GM23338 (cell line): ENCODE data around the gene RPL37A. TPM values are rescaled to one million over a fixed set of nuclear protein-coding genes. Genes with fewer than 3 reads are reported as not detected.

Source experiments
- ATAC-seq: fragments of 200-7000 bp; cut with Tn5 transposase; 3 replicates; pipeline ENCODE4 v1.9.1; 2020
- DNase-seq: peaks from one replicate; pipeline ENCODE4 v3.0.0-alpha.2; 2015; ENCODE audit warnings: low spot score
- H2AFZ ChIP-seq: fragments of 200-600 bp; sonication (generic); 2 replicates; pipeline ENCODE4 v1.8.0; 2016; ENCODE audit warnings: antibody characterized with exemption, mild to moderate bottlenecking, moderate library complexity
- H3F3A ChIP-seq: fragments of 200-600 bp; sonication (generic); replicated peaks from 2 replicates; pipeline ENCODE4 v1.8.0; 2017; ENCODE audit warnings: antibody characterized with exemption, mixed run types, low read depth
- H3K27ac ChIP-seq: fragments of 200-600 bp; sonication (generic); 2 replicates; pipeline ENCODE4 v1.6.1; 2016; ENCODE audit warnings: low read depth
- H3K27me3 ChIP-seq: fragments of 200-600 bp; sonication (generic); 2 replicates; pipeline ENCODE4 v1.8.0; 2016; ENCODE audit warnings: mild to moderate bottlenecking, mixed run types, moderate library complexity; ENCODE audit not compliant: insufficient read depth
- H3K36me3 ChIP-seq: fragments of 200-600 bp; sonication (generic); 2 replicates; pipeline ENCODE4 v1.8.0; 2016; ENCODE audit warnings: mild to moderate bottlenecking; ENCODE audit not compliant: insufficient read depth
- H3K4me1 ChIP-seq: fragments of 200-600 bp; sonication (generic); 2 replicates; pipeline ENCODE4 v1.8.0; 2016; ENCODE audit warnings: mild to moderate bottlenecking, moderate library complexity; ENCODE audit not compliant: insufficient read depth
- H3K4me2 ChIP-seq: fragments of 200-600 bp; sonication (generic); 2 replicates; pipeline ENCODE4 v1.7.1; 2017; ENCODE audit warnings: mixed run types
- H3K4me3 ChIP-seq: fragments of 200-600 bp; sonication (generic); 2 replicates; pipeline ENCODE4 v1.6.1; 2016; ENCODE audit warnings: mixed run types
- H3K79me2 ChIP-seq: fragments of 200-600 bp; sonication (generic); replicated peaks from 2 replicates; pipeline ENCODE4 v1.8.0; 2017; ENCODE audit warnings: mild to moderate bottlenecking; ENCODE audit not compliant: insufficient read depth
- H3K9me2 ChIP-seq: fragments of 200-600 bp; sonication (generic); 2 replicates; pipeline ENCODE4 v1.8.0; 2017; ENCODE audit not compliant: insufficient read depth
- H4K20me1 ChIP-seq: fragments of 200-600 bp; sonication (generic); replicated peaks from 2 replicates; pipeline ENCODE4 v1.8.0; 2017; ENCODE audit warnings: mild to moderate bottlenecking; ENCODE audit not compliant: insufficient read depth
- H3K27ac Mint-ChIP-seq: 2 replicates; pipeline ENCODE4 v1.8.0; 2020; ENCODE audit warnings: inconsistent platforms, mild to moderate bottlenecking, moderate library complexity, mixed read lengths
- H3K27me3 Mint-ChIP-seq: 3 replicates; pipeline ENCODE4 v1.8.0; 2022; ENCODE audit warnings: low read depth, mild to moderate bottlenecking, moderate library complexity, mixed read lengths, inconsistent platforms; ENCODE audit not compliant: insufficient read depth, poor library complexity
- H3K36me3 Mint-ChIP-seq: 3 replicates; pipeline ENCODE4 v1.8.0; 2021; ENCODE audit warnings: low read depth, mild to moderate bottlenecking, inconsistent platforms, moderate library complexity, mixed read lengths
- H3K4me1 Mint-ChIP-seq: 3 replicates; pipeline ENCODE4 v1.8.0; 2020; ENCODE audit warnings: mild to moderate bottlenecking, inconsistent platforms, mixed read lengths
- H3K4me3 Mint-ChIP-seq: 3 replicates; pipeline ENCODE4 v1.8.0; 2021; ENCODE audit warnings: moderate library complexity, mild to moderate bottlenecking, inconsistent platforms, mixed read lengths
- H3K9me3 Mint-ChIP-seq: 3 replicates; pipeline ENCODE4 v1.8.0; 2020; ENCODE audit warnings: moderate library complexity, mild to moderate bottlenecking, inconsistent platforms, mixed read lengths
- ETS1 ChIP-seq: IDR thresholded peaks from 2 replicates; pipeline ENCODE4 v1.6.1; 2016; ENCODE audit warnings: antibody characterized with exemption
- EZH2 ChIP-seq: fragments of 200-600 bp; sonication (generic); IDR thresholded peaks from one replicate; pipeline ENCODE4 v1.8.0; 2017; ENCODE audit warnings: antibody characterized with exemption, mild to moderate bottlenecking, low read depth; ENCODE audit not compliant: unreplicated experiment
- EZH2phosphoT487 ChIP-seq: fragments of 200-600 bp; sonication (generic); IDR thresholded peaks from one replicate; pipeline ENCODE4 v1.8.1; 2018; ENCODE audit warnings: antibody characterized with exemption; ENCODE audit not compliant: unreplicated experiment
- NANOG ChIP-seq: IDR thresholded peaks from 2 replicates; pipeline ENCODE4 v1.6.1; 2016; ENCODE audit warnings: antibody characterized with exemption, borderline replicate concordance
- REST ChIP-seq: IDR thresholded peaks from one replicate; pipeline ENCODE4 v1.6.1; 2018; ENCODE audit warnings: antibody characterized with exemption; ENCODE audit not compliant: unreplicated experiment
- STAT1 ChIP-seq: IDR thresholded peaks from one replicate; pipeline ENCODE4 v1.6.1; 2016; ENCODE audit warnings: antibody characterized with exemption; ENCODE audit not compliant: unreplicated experiment
- ZNF114 ChIP-seq: fragments of 250-450 bp; sonication (Bioruptor Pico); IDR thresholded peaks from 2 replicates; pipeline ENCODE4 v1.5.0; 2020; ENCODE audit warnings: mild to moderate bottlenecking, moderate library complexity
- ZNF331 ChIP-seq: fragments of 250-450 bp; sonication (Bioruptor Pico); IDR thresholded peaks from 2 replicates; pipeline ENCODE4 v1.5.0; 2020; ENCODE audit warnings: low read depth, mild to moderate bottlenecking, moderate library complexity
- polyA plus RNA-seq: library from polyadenylated mRNA; unstranded; fragments of >200 nt; fragmentation: Nextera tagmentation; extraction: Ambion mirVana; gene quantifications from 2 replicates; pipeline ENCODE4 v1.2.1, GENCODE V29; 2016
- total RNA-seq: library from RNA; depleted of rRNA; stranded (reverse); fragments of >200 nt; shearing (Covaris generic); gene quantifications from 2 replicates; pipeline ENCODE4 v1.2.3, GENCODE V29; 2014
- TF ChIP-seq, protein P1 (sequence below), 2 experiments: fragments of 200-600 bp in 1 of 2; sonication (generic) in 1 of 2; conservative IDR thresholded peaks; 2 replicates each; pipeline versions ENCODE4 v1.5.1 to v1.6.1; 2016 to 2017; ENCODE audit warnings: antibody characterized with exemption in 2 of 2, low read depth in 2 of 2, mild to moderate bottlenecking in 2 of 2, moderate library complexity in 1 of 2
- TF ChIP-seq, protein P2 (sequence below): fragments of 250-450 bp; sonication (Bioruptor Pico); IDR thresholded peaks from 2 replicates; pipeline ENCODE4 v1.5.0; 2020; ENCODE audit warnings: mild to moderate bottlenecking, moderate library complexity

The RPL37A gene
- total and polyA plus RNA-seq, 2 experiments from 2014 or later = 1,118 to 5,036 TPM

DNA sequence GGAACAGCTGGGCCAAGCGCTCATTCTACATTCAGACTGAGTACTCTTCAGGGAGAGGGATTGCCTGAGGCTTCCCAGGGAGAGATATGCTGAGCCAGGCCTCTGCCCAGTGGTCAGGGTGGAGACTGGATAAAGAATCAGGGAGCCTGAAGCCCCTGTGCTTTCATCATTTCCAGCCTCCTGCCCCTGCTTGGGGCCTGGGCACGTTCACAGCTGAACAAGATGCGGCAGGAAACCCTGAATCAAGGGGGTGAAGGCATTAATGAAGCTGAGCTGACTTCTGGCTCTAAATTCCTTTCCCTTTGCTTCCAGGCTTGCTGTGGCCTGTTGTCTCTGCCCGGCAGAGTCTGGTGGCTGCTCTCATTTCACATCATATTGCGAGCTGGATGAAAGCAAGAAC is 35.0 kb downstream of the RPL37A start:
- no peaks in the 10 kb centered on the region for H3K4me1 ChIP-seq
- H3K9me2 ChIP-seq = no peaks in the 10 kb centered on the region
- ATAC-seq (peak; percentile 51), DNase-seq (no peak)
- Mint-ChIP-seq H3K4me3 (no peak overlapping the region), H3K9me3 (no peaks in the 10 kb centered on the region), H3K36me3 (no peaks in the 10 kb centered on the region), H3K27me3 (peaks cover 4% of the 10 kb centered on the region), H3K4me1 (peaks cover 14% of the 10 kb centered on the region; the same call in 2 of the 3 replicates), H3K27ac (no peak overlapping the region)
- H3K4me2 ChIP-seq = no peak overlapping the region
- no peaks in the 10 kb centered on the region for H4K20me1 ChIP-seq
- no peaks in the 10 kb centered on the region for H3K36me3 ChIP-seq
- no peak overlapping the region for H3K27ac ChIP-seq
- no peak overlapping the region for H2AFZ ChIP-seq
- no peak overlapping the region for H3K4me3 ChIP-seq
- H3F3A ChIP-seq = 0 out of 2 replicates have a peak, but pooled peaks cover 4% of the 10 kb centered on the region
- TF ChIP-seq NANOG = no peak
- no peak for TF ChIP-seq EZH2phosphoT487
- TF ChIP-seq ZNF331 = no peak
- no peak for TF ChIP-seq ZNF114 (CRISPR knock-in tag)
- no peak for TF ChIP-seq STAT1
- H3K27me3 ChIP-seq = no peaks in the 10 kb centered on the region
- H3K79me2 ChIP-seq = no peaks in the 10 kb centered on the region

DNA sequence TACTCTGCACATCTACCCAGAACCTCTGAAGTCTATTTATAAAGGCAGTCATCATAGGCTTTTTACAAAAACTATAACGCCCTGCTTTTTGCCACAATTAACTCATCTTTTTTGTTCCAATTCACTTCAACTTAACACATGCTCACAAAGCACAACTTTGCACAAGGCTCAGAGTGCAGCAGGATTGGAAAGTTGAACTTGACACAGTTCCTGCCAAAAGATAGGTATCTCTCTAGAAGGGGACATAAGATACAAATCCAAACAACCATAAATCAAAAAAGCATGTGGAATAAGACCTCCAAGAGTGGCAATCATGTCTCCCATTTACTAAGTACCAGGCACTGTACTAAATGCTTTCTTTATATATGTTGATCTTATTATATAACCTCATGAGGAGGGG is 36.2 kb downstream of the RPL37A start:
- no peaks in the 10 kb centered on the region for H3K9me2 ChIP-seq
- H3K36me3 ChIP-seq = no peaks in the 10 kb centered on the region
- H3F3A ChIP-seq = 0 out of 2 replicates have a peak, but pooled peaks cover 4% of the 10 kb centered on the region
- no peak overlapping the region for H3K4me3 Mint-ChIP-seq
- H3K27ac Mint-ChIP-seq = no peak overlapping the region
- no peaks in the 10 kb centered on the region for H3K79me2 ChIP-seq
- H3K27me3 Mint-ChIP-seq = peaks cover 4% of the 10 kb centered on the region
- H3K4me2 ChIP-seq = no peak overlapping the region
- H3K27ac ChIP-seq = no peak overlapping the region
- H3K9me3 Mint-ChIP-seq = no peaks in the 10 kb centered on the region; the same call in 2 of the 3 replicates
- no peak for ATAC-seq
- H4K20me1 ChIP-seq = no peaks in the 10 kb centered on the region
- H3K4me1 Mint-ChIP-seq = peaks cover 14% of the 10 kb centered on the region; the same call in 2 of the 3 replicates
- DNase-seq = no peak
- no peak overlapping the region for H3K4me3 ChIP-seq
- H3K4me1 ChIP-seq = no peaks in the 10 kb centered on the region
- H3K27me3 ChIP-seq = no peaks in the 10 kb centered on the region
- no peaks in the 10 kb centered on the region for H3K36me3 Mint-ChIP-seq
- H2AFZ ChIP-seq = no peak overlapping the region
- TF ChIP-seq EZH2 (no peak), REST (no peak), ZNF114 (CRISPR knock-in tag) (no peak), ETS1 (no peak)
- TF ChIP-seq, protein P1, sequence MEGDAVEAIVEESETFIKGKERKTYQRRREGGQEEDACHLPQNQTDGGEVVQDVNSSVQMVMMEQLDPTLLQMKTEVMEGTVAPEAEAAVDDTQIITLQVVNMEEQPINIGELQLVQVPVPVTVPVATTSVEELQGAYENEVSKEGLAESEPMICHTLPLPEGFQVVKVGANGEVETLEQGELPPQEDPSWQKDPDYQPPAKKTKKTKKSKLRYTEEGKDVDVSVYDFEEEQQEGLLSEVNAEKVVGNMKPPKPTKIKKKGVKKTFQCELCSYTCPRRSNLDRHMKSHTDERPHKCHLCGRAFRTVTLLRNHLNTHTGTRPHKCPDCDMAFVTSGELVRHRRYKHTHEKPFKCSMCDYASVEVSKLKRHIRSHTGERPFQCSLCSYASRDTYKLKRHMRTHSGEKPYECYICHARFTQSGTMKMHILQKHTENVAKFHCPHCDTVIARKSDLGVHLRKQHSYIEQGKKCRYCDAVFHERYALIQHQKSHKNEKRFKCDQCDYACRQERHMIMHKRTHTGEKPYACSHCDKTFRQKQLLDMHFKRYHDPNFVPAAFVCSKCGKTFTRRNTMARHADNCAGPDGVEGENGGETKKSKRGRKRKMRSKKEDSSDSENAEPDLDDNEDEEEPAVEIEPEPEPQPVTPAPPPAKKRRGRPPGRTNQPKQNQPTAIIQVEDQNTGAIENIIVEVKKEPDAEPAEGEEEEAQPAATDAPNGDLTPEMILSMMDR (conservative IDR thresholded peaks at IDR 0.05; ENCODE audit: low read depth in 2 of 2) = no peak
- TF ChIP-seq, protein P2, sequence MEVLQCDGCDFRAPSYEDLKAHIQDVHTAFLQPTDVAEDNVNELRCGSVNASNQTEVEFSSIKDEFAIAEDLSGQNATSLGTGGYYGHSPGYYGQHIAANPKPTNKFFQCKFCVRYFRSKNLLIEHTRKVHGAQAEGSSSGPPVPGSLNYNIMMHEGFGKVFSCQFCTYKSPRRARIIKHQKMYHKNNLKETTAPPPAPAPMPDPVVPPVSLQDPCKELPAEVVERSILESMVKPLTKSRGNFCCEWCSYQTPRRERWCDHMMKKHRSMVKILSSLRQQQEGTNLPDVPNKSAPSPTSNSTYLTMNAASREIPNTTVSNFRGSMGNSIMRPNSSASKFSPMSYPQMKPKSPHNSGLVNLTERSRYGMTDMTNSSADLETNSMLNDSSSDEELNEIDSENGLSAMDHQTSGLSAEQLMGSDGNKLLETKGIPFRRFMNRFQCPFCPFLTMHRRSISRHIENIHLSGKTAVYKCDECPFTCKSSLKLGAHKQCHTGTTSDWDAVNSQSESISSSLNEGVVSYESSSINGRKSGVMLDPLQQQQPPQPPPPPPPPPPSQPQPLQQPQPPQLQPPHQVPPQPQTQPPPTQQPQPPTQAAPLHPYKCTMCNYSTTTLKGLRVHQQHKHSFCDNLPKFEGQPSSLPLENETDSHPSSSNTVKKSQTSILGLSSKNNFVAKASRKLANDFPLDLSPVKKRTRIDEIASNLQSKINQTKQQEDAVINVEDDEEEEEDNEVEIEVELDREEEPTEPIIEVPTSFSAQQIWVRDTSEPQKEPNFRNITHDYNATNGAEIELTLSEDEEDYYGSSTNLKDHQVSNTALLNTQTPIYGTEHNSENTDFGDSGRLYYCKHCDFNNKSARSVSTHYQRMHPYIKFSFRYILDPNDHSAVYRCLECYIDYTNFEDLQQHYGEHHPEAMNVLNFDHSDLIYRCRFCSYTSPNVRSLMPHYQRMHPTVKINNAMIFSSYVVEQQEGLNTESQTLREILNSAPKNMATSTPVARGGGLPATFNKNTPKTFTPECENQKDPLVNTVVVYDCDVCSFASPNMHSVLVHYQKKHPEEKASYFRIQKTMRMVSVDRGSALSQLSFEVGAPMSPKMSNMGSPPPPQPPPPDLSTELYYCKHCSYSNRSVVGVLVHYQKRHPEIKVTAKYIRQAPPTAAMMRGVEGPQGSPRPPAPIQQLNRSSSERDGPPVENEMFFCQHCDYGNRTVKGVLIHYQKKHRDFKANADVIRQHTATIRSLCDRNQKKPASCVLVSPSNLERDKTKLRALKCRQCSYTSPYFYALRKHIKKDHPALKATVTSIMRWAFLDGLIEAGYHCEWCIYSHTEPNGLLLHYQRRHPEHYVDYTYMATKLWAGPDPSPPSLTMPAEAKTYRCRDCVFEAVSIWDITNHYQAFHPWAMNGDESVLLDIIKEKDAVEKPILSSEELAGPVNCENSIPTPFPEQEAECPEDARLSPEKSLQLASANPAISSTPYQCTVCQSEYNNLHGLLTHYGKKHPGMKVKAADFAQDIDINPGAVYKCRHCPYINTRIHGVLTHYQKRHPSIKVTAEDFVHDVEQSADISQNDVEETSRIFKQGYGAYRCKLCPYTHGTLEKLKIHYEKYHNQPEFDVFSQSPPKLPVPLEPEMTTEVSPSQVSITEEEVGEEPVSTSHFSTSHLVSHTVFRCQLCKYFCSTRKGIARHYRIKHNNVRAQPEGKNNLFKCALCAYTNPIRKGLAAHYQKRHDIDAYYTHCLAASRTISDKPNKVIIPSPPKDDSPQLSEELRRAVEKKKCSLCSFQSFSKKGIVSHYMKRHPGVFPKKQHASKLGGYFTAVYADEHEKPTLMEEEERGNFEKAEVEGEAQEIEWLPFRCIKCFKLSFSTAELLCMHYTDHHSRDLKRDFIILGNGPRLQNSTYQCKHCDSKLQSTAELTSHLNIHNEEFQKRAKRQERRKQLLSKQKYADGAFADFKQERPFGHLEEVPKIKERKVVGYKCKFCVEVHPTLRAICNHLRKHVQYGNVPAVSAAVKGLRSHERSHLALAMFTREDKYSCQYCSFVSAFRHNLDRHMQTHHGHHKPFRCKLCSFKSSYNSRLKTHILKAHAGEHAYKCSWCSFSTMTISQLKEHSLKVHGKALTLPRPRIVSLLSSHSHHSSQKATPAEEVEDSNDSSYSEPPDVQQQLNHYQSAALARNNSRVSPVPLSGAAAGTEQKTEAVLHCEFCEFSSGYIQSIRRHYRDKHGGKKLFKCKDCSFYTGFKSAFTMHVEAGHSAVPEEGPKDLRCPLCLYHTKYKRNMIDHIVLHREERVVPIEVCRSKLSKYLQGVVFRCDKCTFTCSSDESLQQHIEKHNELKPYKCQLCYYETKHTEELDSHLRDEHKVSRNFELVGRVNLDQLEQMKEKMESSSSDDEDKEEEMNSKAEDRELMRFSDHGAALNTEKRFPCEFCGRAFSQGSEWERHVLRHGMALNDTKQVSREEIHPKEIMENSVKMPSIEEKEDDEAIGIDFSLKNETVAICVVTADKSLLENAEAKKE (CRISPR knock-in tag) = no peak
